Astrocyte (in vitro differentiated cells and primary cell): Measurements from ENCODE around the gene VKORC1.

Experiments used
- EZH2 ChIP-seq: IDR thresholded peaks from 2 replicates; pipeline ENCODE4 v1.6.1; 2012; ENCODE audit warnings: mild to moderate bottlenecking, low read length, inconsistent platforms; ENCODE audit not compliant: insufficient read depth
- TF ChIP-seq, protein P1 (sequence below): IDR thresholded peaks from 2 replicates; pipeline ENCODE4 v1.5.1; 2011; ENCODE audit warnings: low read depth, mild to moderate bottlenecking, inconsistent platforms, low read length, moderate library complexity; ENCODE audit not compliant: insufficient read depth

DNA sequence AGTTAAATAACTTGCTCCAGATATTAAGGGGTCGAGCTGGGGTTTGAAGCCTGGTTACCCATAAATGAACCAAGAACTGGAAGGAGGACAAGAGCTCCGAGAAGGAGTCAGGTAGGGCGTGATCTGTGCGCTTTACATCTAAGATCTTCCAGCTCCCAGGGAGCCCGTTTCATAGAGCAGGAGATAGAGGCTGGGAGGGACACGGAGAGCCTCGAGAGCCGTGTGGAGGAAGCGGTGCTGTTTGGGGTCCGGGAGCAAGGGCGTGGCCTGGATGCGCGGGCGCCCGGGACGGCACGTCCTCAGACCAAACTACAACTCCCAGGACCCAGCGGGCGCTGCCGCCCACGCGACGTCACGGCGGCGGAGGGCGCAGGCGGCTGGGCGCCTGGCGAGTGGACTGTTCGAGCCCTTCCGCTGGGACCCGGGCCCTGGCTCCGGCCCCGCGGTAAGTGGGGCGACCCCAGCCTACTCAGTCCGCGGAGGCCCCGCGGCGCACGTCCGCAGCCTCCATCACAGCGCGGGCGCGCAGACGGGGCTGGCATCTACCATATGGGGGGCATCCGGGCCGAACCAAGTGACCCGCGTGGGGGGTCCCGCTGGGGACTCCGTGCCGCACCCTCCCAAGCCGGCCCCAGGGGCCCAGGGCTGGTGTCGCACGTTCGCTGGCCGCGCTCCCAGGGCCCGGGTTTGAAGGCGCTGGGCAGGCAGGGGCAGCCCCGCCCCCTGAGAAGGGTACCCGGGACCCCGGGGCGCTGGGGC lies 13.6 kb upstream of the VKORC1 start, which contains the start of gene BCKDK:
- TF ChIP-seq, protein P1, sequence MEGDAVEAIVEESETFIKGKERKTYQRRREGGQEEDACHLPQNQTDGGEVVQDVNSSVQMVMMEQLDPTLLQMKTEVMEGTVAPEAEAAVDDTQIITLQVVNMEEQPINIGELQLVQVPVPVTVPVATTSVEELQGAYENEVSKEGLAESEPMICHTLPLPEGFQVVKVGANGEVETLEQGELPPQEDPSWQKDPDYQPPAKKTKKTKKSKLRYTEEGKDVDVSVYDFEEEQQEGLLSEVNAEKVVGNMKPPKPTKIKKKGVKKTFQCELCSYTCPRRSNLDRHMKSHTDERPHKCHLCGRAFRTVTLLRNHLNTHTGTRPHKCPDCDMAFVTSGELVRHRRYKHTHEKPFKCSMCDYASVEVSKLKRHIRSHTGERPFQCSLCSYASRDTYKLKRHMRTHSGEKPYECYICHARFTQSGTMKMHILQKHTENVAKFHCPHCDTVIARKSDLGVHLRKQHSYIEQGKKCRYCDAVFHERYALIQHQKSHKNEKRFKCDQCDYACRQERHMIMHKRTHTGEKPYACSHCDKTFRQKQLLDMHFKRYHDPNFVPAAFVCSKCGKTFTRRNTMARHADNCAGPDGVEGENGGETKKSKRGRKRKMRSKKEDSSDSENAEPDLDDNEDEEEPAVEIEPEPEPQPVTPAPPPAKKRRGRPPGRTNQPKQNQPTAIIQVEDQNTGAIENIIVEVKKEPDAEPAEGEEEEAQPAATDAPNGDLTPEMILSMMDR: no peak
- TF ChIP-seq EZH2: no peak
